ENCODE data around the gene CDKN2D. TPM values are rescaled to one million over a fixed set of nuclear protein-coding genes. Genes with fewer than 3 reads are reported as not detected.
"Not testable (repeated sequence)": the region's sequence is repeated elsewhere in the genome, so short reads cannot be mapped to it uniquely, and the experiment has no call there.

Gene CDKN2D
- total RNA-seq, 1 donor from 2014 or later: 6.5 TPM

DNA sequence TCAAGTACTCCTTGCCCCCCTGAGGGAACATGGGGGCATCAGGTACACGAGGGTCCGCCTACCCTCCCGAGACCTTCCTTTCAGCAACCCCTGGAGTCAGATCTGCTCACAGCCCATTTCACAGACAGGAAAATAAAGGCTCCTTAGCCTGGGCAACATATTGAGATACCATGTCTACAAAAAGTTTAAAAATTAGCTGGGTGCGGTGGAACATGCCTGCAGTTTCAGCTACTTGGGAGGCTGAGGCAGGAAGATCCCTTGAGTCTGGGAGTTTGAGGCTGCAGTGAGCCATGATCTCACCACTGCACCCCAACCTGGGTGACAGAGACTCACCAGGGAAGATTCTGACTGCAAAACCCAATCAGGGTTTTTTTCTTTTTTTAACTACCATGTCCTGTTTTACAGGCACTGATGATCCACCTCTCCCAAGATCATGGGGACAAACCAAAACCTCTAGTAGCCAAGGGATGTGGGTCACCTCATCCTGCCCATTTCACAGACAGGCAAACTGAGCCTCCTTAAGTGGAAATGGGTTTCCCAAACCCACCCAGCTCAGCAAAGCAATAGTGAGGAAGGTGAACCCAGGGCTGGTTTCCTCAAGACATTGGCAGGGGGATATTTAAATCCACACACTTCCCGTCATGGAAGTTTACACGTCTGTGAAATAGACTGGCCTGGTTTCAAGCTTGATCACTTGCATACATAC lies 6.4 kb upstream of the CDKN2D start:
- H3K9me3 Mint-ChIP-seq: no peaks in the 10 kb centered on the region
- no peak overlapping the region for H3K4me3 Mint-ChIP-seq
- DNase-seq (ENCODE audit: extremely low spot score, unreplicated experiment): no peak
- no peaks in the 10 kb centered on the region for H3K27me3 Mint-ChIP-seq
- no peaks in the 10 kb centered on the region for H3K36me3 Mint-ChIP-seq
- peaks cover 6% of the 10 kb centered on the region for H3K4me1 Mint-ChIP-seq (ENCODE audit: unreplicated experiment)
- no peak overlapping the region for H3K27ac Mint-ChIP-seq
- TF ChIP-seq, protein P1, sequence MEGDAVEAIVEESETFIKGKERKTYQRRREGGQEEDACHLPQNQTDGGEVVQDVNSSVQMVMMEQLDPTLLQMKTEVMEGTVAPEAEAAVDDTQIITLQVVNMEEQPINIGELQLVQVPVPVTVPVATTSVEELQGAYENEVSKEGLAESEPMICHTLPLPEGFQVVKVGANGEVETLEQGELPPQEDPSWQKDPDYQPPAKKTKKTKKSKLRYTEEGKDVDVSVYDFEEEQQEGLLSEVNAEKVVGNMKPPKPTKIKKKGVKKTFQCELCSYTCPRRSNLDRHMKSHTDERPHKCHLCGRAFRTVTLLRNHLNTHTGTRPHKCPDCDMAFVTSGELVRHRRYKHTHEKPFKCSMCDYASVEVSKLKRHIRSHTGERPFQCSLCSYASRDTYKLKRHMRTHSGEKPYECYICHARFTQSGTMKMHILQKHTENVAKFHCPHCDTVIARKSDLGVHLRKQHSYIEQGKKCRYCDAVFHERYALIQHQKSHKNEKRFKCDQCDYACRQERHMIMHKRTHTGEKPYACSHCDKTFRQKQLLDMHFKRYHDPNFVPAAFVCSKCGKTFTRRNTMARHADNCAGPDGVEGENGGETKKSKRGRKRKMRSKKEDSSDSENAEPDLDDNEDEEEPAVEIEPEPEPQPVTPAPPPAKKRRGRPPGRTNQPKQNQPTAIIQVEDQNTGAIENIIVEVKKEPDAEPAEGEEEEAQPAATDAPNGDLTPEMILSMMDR (conservative IDR thresholded peaks at IDR 0.05): no peak

DNA sequence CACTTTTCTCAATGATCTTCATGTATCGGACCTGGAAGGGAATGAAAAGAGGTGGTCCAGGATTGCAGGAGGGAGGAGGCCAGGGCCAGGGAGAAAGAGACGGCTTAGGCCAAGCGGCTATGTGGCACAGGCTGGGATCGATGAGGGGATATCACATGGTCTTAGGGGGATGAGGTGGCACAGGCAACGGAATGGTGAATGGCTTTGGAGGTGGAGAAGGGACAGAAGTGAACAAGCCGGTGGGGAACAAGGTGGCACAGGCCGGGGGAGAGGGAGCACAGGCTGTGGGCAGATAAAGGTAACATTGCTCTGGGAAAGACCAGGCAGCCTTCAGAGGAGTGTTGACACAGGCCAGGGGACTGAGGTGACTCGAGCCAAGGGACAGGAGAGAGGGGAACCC lies 5.7 kb upstream of the CDKN2D start:
- no peaks in the 10 kb centered on the region for H3K27me3 Mint-ChIP-seq
- no peak for DNase-seq (ENCODE audit: extremely low spot score, unreplicated experiment)
- H3K4me1 Mint-ChIP-seq (ENCODE audit: unreplicated experiment): peaks cover 7% of the 10 kb centered on the region
- H3K27ac Mint-ChIP-seq: peak overlapping the region; percentile 35
- no peak overlapping the region for H3K4me3 Mint-ChIP-seq
- no peaks in the 10 kb centered on the region for H3K9me3 Mint-ChIP-seq
- TF ChIP-seq, protein P1 (conservative IDR thresholded peaks at IDR 0.05): no peak
- H3K36me3 Mint-ChIP-seq: no peaks in the 10 kb centered on the region

DNA sequence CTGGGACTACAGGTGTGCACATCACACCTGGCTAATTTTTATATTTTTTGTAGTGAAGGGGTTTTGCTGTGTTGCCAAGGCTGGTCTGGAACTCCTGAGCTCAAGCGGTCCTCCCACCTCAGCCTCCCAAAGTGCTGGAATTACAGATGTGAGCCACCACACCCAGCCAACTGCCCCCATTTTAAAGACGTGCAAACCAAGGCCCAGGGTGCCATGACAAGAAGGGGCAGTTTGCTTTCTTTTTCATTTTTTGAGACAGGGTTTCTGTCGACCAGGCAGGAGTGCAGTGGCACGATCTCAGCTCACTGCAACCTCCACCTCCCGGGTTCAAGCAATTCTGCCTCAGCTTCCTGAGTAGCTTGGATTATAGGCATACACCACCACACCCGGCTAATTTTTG lies 5.0 kb upstream of the CDKN2D start:
- H3K9me3 Mint-ChIP-seq; H3K27me3 Mint-ChIP-seq; DNase-seq (ENCODE audit: extremely low spot score, unreplicated experiment); H3K4me3 Mint-ChIP-seq; H3K36me3 Mint-ChIP-seq; H3K27ac Mint-ChIP-seq: not testable (repeated sequence)
- H3K4me1 Mint-ChIP-seq (ENCODE audit: unreplicated experiment): peaks cover 13% of the 10 kb centered on the region

DNA sequence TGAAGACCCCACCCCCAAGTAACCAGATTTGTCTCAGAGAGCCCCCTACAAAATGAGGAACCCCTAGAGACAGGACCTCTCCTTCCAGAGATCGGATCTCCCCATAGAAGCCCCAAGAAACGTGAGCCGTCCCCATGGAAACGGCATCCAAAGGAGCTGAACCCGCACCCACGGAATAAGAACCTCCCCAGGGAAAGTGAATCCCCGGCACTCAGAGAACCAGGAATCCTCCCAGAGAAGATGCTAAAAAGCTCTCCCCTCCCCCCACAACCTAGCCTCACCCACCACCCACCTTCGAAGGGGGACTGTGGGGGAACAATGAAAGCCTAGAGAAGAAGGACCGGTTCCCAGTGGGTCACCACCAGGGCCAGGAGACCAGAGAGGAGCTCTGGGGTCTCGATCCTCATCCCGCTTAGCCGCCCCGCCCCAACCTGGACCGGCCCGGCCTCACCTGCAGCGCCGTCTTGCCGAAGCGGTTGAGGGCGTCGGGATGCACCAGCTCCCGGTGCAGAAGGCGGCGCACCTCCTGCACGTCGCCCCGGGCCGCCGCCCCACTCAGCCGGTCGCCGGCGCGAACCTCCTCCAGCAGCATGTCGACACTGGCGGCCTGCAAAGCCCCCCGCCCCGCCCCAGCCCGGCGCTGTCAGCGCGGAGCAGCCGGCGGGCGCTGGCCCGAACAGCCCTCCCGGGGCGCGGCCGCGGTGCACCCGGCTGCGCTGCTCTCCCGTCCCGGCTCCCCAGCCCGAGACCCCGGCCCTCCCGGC lies 535 bp downstream of the CDKN2D start:
- Mint-ChIP-seq H3K4me3 (peak overlapping the region; percentile 88), H3K4me1 (ENCODE audit: unreplicated experiment) (peaks cover 45% of the 10 kb centered on the region), H3K27ac (peak overlapping the region; percentile 88), H3K36me3 (no peaks in the 10 kb centered on the region), H3K27me3 (no peaks in the 10 kb centered on the region), H3K9me3 (no peaks in the 10 kb centered on the region)
- DNase-seq (ENCODE audit: extremely low spot score, unreplicated experiment): no peak
- TF ChIP-seq, protein P1 (conservative IDR thresholded peaks at IDR 0.05): no peak

DNA sequence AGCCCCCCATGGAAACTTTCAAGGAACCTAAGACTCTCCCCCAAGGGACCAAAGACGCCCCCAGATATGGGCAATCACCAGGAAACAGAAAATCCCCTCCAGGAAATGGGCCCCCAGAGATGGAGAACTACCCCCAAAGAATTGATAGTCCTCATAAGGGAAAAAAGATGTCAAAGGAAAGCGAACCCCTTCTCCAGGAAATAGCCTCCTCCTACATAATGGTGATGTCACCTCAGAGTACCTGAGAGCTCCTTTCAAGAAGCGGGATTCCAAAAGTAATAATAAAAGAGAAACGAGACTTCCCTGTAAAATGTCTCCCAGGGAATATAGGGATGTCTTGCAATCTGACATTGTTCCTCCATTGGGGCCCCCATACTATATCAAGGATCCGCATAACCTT lies 1.1 kb downstream of the CDKN2D start:
- peak overlapping the region; percentile 88 for H3K4me3 Mint-ChIP-seq
- no peaks in the 10 kb centered on the region for H3K36me3 Mint-ChIP-seq
- H3K27me3 Mint-ChIP-seq: no peaks in the 10 kb centered on the region
- TF ChIP-seq, protein P1 (conservative IDR thresholded peaks at IDR 0.05): no peak
- peaks cover 45% of the 10 kb centered on the region for H3K4me1 Mint-ChIP-seq (ENCODE audit: unreplicated experiment)
- no peak for DNase-seq (ENCODE audit: extremely low spot score, unreplicated experiment)
- peak overlapping the region; percentile 88 for H3K27ac Mint-ChIP-seq
- no peaks in the 10 kb centered on the region for H3K9me3 Mint-ChIP-seq

Data from type B pancreatic cell (in vitro differentiated cells).